GM11168 (cell line): ENCODE data around the gene GMDS.

Source experiments
- in situ Hi-C: fragments of 300-500 bp; cut with MboI; formaldehyde crosslinking; loops from one replicate; pipeline ENCODE4 v1.12.0; 2022; ENCODE audit warnings: low sequenced_read_pairs; ENCODE audit not compliant: unreplicated experiment

The GMDS gene

DNA sequence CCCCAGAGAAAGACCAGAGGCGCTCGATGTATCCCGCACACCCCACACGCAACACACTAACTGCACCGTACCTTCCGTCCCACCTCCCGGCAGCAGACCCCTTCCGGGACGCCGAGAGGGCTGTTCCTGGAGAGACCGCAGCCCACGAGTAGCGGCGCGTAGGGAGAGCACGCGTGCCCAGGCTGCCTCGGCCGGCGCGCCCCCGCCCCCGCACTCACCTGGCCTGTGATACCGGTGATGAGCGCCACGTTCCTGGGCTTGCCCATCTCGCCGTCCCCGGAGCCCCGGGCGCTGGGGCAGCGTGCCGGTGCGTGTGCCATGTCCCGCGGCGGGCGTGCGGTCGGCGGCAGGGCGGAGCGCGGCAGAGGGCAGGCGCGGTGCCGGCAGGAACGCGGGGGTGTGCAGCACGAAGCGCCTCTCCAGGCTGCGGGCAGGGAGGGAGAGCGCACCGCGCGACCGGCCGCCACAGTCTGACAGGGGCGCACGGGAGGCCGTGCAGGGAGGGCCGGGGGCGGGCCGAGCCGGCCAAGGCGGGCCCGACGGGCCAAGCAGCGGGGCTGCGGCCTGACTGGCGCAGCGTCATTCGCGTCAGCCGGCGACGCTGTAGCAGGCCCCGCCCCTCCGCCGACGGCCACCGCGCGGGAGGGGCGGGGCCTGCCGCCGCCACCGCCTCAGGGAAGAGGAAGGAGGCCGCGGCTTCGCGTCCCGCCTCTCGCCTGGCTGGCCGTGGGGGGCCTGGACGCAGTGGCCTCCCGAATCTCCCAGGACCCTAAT lies at the start of gene GMDS:
Gene GMDS, minus strand, starts transcription at position 503 of the 774 bp plus-strand sequence.
- in situ Hi-C loops = no loop called here

DNA sequence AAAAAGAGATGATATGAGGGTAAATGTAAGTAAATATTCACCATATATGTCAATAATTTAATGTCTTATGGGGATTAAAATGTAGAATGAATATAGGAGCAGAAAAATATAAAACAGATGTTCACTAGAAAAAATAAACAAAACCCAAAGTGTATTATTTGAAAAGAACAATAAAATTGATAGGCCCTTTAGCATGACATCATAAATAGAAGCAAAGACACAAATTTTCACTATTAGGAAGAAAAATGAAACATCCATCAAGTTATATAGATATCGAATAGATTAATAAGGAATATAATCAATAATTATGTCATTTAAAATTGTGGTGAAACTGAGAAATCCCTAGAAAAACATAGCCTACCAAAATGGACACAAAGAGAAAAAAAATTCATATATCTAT lies 40.1 kb upstream of the GMDS start:
- in situ Hi-C loops = no loop called here

DNA sequence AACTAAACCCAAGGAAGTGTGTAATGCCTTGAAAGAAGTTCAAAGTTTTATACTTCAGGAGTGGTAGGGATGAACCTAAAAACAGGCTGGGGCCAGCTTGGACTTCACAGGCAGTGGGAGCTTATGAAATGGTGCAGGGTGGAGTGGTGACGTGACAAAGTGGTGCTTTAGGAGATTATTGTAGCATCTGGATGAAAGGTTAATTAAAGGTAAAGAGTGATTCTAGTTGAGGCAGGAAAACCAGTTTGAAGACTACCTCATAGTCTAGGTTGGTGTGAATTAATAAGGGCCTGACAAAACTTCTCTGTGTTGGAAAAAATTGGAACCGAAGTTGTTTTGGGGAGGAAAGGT lies 30.5 kb upstream of the GMDS start:
- in situ Hi-C loops = no loop called here

DNA sequence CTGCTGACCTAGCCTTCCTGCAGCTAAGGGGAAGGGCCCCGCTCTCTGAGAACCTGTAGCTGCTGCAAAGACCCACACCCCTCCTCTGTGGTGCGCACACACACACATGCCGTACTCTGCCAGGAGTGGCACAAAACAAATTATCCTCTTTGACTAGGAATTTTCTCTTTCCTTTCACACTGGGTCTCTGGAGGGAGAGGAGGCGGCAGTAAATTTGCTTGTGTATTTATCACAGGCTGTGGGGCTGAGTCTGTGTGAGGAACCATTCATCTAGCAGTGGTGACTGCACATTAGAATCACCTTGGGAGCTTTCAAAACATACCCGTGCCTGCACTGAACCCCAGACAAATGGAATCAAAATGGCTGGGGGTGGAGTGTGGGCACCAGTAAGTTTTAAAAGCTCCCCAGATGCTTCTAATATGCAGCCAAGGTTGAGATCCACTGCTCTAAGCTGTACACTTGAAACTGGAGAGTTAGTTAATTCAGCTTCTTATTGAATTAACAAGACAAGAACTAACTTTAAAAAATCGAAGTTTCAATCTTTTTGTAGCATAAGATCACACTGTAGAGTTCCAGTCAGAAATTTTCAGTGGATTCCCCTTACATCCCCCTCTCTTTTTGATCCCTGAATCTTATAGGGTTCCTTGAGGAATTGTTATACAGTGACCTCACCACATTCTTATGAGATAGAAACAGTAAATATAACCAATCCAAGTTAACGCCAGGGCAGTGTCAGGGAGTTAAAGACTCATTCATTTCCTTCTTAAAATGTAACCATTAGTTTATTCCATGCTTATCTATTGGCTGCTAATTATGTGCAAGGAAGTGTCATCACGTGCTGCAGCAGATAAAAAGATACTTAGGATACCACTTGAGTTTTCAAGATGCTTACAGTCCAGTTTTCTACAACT lies 29.8 kb upstream of the GMDS start:
- in situ Hi-C loops = no loop called here

DNA sequence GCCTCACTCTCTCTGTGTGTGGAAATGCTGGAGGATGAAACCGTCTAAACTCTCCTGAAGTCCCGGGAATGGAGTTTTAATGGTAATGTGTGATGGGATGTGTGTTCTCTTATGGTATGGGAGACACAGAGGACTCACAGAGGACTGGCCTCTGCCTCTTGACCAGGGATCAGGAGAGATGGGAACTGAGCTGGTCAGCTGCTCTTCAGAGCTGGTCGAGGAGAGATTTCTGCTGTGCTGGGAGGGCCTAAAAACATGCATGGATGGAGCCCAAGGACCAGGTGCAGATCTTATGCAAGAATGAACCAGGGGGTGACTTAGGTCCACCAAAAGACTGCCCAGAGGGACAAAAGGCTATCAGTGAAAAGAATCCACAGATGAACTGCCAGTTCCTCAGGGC lies 27.3 kb upstream of the GMDS start:
- in situ Hi-C loops = no loop called here

DNA sequence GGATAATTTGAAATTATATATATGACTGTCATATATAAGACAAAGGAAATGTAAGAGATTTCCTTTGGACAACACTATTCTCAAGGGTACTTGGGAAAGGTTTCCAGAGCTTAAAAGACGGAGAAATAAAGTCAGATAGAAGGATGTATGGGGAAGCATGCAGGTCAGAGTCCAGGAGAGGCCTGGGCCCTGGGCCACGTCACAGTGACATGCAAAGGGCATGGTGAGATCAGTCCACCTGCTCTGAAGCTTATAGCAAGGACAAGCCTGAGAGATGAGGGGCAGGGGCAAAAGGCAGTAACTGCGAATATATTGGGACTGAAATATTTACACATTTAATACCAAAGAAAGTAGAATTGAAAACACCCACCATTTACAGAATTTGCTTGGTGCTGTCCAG lies 24.6 kb upstream of the GMDS start:
- in situ Hi-C loops = no loop called here

DNA sequence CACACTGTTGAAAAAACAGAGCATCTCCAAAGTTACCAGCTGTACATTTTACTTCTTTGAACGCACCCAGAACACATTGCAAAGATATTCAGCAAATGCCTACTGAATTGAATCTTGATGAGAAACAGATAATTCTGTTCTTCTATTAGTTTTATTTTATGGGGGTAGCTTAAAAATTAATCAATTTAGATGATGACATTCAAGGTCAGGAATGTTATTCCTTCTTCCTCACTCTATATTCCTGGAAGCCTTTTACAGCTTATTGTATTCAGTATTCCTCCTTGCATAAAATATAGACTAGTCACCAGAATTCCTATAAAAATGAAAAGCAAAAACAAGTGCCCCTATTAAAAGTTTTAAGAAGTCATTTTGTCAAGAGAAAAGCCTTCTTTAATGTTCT lies 21.4 kb upstream of the GMDS start:
- in situ Hi-C loops = no loop called here

DNA sequence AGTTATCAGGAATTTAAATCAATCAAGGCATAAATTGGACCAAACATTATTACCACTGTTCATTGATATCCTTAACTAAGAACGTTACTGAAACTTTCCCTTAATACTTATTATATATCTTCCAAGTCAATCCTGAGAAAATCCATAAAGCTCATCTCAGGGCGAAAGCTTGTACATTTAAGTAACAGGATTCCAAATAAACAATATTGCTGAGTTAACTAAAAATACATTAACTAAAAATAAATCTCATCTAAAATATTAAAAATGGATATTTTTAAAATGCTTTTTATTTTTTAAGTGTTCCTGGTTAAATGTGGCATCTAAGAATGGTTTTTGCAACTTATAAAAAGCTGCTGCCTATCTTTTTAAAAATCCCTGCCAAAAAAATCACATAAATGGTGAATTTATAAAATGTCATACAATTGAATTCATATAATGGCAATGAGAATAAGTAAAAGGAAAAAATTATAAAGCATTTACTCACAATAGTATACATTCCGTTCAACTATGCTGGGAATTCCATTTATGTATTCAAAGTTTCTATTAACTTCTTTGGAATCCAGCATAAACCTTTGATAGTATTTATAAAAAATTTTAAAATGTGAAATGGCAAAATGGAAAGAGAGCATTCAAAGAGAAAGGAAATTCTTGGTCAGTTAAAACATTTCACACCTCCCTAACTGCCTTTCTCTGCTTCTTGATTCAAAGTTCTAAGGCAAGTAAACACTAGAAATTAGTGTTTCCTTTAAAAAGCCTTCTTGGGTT lies 20.8 kb upstream of the GMDS start:
- in situ Hi-C loops = no loop called here

DNA sequence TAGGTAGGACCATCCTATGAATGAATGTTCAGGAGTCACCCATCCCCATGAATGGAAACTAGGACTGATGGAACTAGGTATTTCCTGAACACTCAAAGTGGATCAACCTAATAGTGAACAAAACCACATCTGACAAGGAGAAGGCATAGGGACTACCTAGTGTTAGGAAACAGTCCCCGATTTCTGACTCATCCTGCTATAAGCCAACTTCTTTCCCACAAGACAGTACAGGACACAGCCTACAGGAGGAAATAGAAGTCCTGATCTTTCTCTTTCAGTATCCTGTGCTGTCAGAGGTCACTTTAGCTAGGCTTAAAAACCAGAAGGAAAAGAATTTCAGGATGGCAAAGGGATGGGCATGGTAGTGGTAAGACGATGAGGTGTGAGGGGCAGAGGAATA lies 19.5 kb upstream of the GMDS start:
- in situ Hi-C loops = no loop called here

DNA sequence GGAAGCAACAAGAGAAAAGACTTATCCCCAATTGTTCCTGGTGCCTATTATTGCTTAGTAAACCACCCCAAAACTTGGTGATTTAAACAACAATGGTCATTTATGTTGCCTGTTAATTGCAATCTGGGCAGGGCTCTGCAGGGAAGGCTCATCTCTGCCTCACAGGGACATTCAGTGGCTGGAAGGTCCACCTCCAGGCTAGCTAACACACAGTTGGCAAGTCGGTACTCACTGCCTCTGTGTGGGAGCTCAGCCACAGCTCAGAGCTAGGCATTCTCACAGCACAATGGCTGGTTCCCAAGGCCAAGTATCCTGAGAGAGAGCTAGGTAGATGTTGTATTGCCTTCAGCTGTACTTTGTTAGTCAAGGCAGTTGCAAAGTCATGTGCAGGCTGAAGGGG lies 18.5 kb upstream of the GMDS start:
- in situ Hi-C loops = no loop called here

DNA sequence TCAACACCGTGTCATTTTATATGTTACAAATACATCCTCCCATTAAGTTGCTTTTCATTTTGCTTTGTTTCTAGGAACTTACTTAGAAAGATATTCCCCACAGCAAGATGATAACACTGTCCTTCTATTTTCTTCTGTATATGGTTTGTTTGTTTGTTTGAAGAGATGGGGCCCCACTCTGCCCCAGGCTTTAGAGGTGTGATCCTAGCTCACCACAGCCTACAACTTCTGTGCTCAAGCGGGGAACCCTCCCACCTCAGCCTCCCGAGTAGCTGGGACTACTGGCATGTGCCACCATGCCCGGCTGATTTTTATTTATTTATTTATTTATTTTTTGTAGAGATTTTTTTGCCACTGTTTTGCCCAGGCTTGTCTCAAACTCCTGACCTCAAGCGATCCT lies 14.2 kb upstream of the GMDS start:
- in situ Hi-C loops = no loop called here

DNA sequence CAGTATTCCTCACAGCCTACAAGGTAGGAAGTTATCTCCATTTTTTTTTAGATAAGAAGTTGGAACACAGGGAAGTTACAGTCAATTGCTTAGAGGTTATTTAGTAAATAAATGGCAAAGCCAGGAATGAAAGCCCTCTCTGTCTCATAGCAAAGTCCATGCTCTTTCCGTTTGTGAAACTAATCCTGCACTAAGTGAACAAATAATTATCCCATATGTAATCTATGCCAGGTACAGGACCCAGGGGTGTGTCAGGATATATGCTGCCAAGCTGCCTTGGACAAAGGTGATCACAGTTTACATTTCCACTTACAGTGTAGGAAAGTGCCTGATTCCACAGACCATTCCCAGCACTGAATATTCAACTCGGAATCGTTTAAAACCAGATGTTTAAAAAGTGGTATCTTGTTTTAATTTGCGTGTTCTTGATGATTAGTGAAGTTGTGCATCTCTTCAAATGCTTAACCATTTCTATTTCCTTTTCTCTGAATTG lies 13.6 kb upstream of the GMDS start:
- in situ Hi-C loops = no loop called here

DNA sequence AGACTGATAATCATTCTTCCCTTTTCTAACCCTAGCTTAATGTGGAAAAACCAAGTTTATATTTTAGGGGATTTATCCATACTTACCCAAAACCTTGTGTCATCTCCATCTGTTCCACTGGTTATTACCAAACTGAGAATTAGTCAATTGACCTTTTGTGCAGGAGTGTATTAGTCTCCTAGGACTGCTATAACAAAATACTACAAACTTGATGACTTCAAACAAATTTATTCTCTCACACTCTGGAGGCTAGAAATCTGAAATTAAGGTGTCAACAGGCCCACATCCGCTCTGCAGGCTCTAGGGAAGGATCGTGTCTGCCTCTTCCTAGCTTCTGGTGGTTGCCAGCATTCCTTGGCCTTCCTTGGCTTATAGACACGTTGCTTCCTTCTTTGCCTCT lies 12.7 kb upstream of the GMDS start:
- in situ Hi-C loops = no loop called here

DNA sequence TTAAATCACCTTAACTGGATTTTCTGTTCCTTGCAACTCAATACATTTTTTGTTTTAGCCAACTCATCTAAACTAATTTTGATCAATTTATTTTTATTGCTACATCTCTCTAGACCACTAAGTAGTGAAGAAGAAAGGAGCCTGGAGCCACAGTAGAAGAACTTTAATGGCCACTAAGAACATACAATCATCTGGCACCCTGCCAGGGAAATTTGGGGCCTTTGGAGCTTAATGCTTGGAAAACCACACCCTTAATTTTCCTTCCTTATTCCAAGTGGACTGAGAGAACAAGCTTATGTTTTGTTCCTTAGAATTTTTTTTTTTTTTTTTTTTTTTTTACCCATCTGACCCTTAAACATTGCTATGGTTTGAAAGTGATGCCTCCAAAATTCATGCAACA lies 12.0 kb upstream of the GMDS start:
- in situ Hi-C loops = no loop called here

DNA sequence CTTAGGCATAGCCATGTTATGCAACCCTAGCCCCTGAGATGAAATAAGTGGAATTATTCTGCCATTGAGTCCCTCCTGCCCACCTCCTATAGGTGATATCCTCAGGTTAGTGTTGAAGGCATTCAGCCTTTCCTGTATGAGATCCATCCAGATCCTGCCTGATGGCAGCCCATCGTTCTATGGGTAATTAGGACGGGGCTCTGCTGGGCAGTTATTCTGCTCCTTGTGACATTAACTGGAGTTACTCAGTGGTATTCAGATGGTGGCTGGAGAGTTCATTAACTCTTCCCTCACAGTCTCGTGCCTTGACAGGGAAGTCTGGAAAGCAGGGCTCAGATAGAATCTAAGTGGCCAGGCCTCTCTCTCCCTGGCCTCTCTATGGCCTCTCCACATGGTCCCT lies 9.3 kb upstream of the GMDS start:
- in situ Hi-C loops = no loop called here

DNA sequence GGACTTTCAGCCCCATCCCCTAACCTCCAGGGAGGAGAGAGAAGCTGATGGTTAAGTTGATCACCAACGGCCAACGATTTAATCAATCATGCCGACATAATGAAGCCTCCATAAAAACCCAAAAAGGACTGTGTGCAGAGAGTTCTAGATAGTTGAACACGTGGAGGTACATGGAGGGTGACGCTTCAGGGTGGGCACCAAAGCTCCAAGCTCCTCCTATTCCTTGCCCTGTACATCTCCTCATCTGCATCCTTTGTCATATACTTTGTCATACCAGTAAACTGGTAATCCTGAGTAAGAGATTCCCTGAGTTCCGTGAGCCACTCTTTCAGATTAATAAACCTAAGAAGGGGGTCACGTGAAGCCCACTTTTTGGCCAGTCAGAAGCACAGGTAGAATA lies 3.7 kb upstream of the GMDS start:
- in situ Hi-C loops = no loop called here

DNA sequence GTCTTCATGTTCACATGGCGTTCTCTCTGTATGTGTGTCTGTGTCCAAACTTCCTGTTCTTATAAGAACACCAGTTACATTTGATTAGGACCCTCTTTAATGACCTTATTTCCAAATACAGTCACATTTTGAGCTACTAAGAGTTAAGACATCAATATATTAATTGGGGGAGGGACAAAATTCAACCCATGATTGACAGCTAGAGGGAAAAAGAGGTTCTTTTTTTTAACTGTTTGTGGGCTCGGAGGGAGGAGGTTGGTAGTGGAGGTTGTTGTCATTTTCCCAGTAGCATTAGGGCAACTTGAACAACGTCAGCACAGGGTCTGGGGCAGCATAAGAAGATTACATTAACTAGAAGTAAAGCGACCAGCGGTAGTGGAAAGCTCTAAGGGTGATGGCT lies 2.3 kb upstream of the GMDS start:
- in situ Hi-C loops = no loop called here

DNA sequence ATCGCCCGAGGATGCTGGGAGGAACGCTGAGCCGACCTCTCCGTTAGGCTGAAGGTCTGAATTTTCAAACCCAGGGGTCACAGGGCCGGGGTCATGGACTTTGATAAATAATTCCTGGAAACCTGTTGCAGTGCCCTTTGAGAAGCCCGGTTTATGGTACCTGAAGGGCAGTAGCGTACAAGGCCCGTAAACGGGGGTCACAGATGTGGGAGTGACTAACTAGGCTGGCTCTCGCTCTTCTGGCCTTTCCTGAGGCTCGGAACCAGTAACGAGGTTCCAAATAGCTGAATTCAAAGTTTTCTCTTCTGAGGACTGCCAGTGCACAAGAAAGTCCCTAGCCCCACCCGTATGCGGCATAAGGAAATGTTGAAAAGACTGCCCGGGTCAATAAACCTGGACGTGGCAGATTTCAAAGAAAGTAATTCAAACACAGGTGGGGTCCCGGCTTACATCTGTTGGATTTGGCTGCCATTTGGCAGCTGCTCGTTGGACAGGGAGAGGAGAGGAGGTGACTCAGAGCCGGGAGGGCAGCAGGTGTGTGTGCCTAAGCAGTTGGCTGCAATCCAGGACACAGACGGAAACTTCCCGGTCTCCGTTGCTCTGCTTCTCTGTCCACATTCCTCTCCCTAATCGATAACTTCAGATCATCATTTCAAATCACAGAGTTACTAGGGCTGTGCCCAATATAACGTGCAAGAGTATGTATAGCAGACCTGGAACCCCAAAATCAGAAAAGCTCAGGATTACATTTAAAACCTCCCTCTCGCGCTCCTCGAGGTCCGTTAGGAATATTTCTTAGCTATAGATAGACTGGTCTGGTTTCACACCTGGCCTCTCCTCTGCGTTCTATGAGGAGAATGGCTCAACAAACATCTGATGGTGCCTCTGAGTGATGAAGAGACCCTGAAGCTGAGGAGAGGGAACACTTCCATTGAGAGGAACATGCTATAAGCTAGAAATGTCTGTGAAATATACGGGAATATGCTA lies 765 bp upstream of the GMDS start:
- in situ Hi-C loops = no loop called here

DNA sequence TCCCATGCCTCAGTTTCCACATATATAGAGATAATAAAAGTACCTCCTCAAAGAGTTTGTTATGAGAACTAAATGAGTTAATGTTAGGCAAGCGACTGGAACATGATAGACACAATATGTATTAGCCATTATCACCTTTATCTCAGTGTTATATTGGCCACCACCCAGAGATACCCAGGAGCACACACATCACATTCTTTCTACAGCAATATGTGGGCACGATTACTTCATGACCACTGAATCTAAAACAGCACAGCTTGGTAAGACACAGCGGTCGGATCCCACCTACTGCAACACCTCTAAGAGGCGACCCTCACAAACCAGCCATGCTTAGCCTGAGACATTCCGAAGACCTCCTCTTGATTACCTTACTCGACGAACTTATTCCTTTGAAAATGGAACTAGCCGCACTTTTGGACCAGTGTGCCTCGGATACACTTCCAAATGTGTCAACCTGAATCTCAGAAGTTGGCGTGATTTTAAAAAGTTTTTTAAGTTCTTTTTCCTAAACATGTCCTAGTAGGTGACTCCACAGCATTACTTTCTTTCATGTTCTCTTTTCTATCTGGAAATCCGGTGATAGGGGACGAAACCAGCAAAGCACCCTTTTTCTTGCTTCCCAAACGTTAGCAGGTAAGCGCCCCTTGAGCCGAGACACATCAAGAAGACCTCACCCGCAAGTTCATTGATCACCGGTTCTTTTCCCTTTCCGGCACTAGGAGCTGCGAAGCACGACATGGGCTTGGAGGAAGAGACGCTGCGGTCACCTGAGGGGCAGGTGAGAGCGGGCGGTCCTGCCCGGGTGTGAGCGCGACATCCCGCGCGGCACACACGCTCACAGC lies 923 bp downstream of the GMDS start:
- in situ Hi-C loops = no loop called here
